ENCODE data around the gene DISC1. TPM values are rescaled to one million over a fixed set of nuclear protein-coding genes. Genes with fewer than 3 reads are reported as not detected.
"Not testable (repeated sequence)": the region's sequence is repeated elsewhere in the genome, so short reads cannot be mapped to it uniquely, and the experiment has no call there.

DISC1 gene
- total and polyA plus RNA-seq, 2 experiments from 2014 or later, result 6.5 to 11.5 TPM

DNA sequence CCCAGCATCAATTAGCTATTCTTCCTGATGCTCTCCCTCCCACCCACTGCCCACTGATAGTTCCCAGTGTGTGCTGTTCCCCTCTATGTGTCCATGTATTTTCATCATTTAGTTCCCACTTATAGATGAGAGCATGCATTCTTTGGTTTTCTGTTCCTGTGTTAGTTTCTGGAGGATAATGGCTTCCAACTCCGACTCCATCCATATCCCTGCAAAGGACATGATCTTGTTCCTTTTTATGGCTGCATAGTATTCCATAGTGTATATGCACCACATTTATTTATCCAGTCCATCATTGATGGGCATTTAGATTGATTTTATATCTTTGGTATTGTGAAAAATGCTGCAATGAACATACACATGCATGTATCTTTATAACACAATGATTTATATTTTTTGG is 30.2 kb downstream of the DISC1 start:
- TF ChIP-seq, protein P1, sequence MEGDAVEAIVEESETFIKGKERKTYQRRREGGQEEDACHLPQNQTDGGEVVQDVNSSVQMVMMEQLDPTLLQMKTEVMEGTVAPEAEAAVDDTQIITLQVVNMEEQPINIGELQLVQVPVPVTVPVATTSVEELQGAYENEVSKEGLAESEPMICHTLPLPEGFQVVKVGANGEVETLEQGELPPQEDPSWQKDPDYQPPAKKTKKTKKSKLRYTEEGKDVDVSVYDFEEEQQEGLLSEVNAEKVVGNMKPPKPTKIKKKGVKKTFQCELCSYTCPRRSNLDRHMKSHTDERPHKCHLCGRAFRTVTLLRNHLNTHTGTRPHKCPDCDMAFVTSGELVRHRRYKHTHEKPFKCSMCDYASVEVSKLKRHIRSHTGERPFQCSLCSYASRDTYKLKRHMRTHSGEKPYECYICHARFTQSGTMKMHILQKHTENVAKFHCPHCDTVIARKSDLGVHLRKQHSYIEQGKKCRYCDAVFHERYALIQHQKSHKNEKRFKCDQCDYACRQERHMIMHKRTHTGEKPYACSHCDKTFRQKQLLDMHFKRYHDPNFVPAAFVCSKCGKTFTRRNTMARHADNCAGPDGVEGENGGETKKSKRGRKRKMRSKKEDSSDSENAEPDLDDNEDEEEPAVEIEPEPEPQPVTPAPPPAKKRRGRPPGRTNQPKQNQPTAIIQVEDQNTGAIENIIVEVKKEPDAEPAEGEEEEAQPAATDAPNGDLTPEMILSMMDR (IDR thresholded peaks at IDR 0.05; ENCODE audit: low read depth, low read length), result no peak
- H3K4me1 ChIP-seq (ENCODE audit: low read depth), result no peaks in the 10 kb centered on the region
- H3K27me3 ChIP-seq, result no peaks in the 10 kb centered on the region
- no peaks in the 10 kb centered on the region for H3K9me3 ChIP-seq (ENCODE audit: low read depth)
- H3K4me3 ChIP-seq, result no peak overlapping the region
- no peak for DNase-seq (ENCODE audit: low read depth in 1 of 2, low spot score in 1 of 2)
- H3K36me3 ChIP-seq, result no peaks in the 10 kb centered on the region
- no peak overlapping the region for H3K27ac ChIP-seq

DNA sequence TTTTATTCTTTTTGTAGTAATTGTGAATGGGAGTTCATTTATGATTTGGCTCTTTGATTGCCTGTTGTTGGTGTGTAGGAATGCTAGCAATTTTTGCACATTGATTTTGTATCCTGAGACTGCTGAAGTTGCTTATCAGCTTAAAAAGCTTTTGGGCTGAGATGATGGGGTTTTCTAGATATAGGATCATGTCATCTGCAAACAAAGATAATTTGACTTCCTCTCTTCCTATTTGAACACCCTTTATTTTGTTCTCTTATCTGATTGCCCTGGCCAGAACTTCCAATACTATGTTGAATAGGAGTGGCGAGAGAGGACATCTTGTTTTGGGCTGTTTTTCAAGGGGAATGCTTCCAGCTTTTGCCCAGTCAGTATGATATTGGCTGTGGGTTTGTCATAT is 31.6 kb downstream of the DISC1 start:
- not testable (repeated sequence) for H3K36me3 ChIP-seq; H3K27ac ChIP-seq; DNase-seq (ENCODE audit: low read depth in 1 of 2, low spot score in 1 of 2); H3K27me3 ChIP-seq; H3K4me1 ChIP-seq (ENCODE audit: low read depth); H3K9me3 ChIP-seq (ENCODE audit: low read depth); H3K4me3 ChIP-seq

DNA sequence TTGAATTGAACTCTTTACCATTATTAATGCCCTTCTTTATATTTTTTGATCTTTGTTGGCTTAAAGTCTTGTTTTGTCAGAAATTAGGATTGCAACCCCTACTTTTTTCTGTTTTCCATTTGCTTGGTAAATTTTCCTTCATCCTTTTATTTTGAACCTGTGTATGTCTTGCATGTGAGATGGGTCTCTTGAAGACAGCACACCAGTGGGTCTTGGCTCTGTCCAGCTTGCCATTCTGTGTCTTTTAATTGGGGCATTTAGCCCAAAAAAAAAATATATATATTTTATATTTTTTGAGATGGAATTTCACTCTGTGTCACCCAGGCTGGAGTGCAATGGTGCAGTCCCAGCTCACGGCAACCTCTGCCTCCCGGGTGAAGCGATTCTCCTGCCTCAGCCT is 33.6 kb downstream of the DISC1 start:
- Histone ChIP-seq H3K9me3 (ENCODE audit: low read depth) (no peaks in the 10 kb centered on the region), H3K27me3 (no peaks in the 10 kb centered on the region), H3K4me3 (no peak overlapping the region), H3K36me3 (no peaks in the 10 kb centered on the region), H3K27ac (no peak overlapping the region), H3K4me1 (ENCODE audit: low read depth) (no peaks in the 10 kb centered on the region)
- DNase-seq (ENCODE audit: low read depth in 1 of 2, low spot score in 1 of 2), result no peak
- TF ChIP-seq, protein P1 (IDR thresholded peaks at IDR 0.05; ENCODE audit: low read depth, low read length), result no peak

DNA sequence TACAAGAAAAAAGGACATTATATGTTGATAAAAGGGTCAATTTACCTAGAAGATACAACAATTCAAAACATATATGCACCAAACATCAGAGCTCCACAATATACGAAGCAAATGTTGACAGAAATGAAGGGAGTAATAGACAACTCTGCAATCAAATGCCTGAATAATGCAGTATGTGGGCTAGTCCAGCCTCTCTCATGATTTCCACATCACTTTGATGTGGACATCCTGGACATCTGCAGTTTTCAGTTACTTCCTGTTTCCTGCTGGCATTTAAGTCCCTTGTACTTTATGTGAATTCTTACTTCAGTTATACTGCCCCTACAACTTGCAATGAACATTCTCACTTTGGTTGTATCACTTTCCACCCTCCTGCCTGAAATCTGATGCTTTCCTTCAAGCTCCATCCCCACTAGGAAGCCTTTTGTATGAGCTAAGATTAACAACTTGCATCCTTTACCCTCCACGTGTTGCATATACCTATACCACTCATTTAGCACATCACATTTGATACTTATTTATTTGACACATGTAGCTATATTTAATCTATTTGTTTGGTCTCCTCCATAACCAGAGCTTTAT is 36.7 kb downstream of the DISC1 start:
- Histone ChIP-seq H3K27me3 (no peaks in the 10 kb centered on the region), H3K36me3 (no peaks in the 10 kb centered on the region), H3K27ac (no peak overlapping the region), H3K9me3 (ENCODE audit: low read depth) (no peaks in the 10 kb centered on the region), H3K4me3 (no peak overlapping the region), H3K4me1 (ENCODE audit: low read depth) (peaks cover 13% of the 10 kb centered on the region)
- TF ChIP-seq, protein P1 (IDR thresholded peaks at IDR 0.05; ENCODE audit: low read depth, low read length), result no peak
- peak in 1 of 2 donors; percentile 42 for DNase-seq (ENCODE audit: low read depth in 1 of 2, low spot score in 1 of 2)

DNA sequence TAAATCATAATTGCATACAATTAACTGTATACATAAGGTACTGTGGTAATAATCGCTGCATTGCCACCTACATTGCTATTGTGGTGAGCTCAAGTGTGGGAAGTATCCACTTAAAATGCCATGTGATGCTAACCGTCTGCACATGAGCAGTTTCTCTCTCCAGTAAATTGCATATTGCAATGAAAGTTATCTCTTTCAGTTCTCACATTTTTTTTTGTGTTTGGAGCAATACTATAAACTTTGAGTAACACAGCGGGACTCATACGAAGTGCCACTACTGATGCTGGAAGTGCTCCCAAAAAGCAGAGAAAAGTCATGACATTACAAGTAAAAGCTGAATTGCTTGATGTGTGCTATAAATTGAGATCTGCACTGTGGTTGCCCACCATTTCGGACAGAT is 38.5 kb downstream of the DISC1 start:
- no peaks in the 10 kb centered on the region for H3K9me3 ChIP-seq (ENCODE audit: low read depth)
- peaks cover 13% of the 10 kb centered on the region for H3K4me1 ChIP-seq (ENCODE audit: low read depth)
- H3K36me3 ChIP-seq, result no peaks in the 10 kb centered on the region
- H3K27ac ChIP-seq, result no peak overlapping the region
- TF ChIP-seq, protein P1 (IDR thresholded peaks at IDR 0.05; ENCODE audit: low read depth, low read length), result no peak
- H3K27me3 ChIP-seq, result no peaks in the 10 kb centered on the region
- no peak overlapping the region for H3K4me3 ChIP-seq
- peak in 1 of 2 donors; percentile 7 for DNase-seq (ENCODE audit: low read depth in 1 of 2, low spot score in 1 of 2)

DNA sequence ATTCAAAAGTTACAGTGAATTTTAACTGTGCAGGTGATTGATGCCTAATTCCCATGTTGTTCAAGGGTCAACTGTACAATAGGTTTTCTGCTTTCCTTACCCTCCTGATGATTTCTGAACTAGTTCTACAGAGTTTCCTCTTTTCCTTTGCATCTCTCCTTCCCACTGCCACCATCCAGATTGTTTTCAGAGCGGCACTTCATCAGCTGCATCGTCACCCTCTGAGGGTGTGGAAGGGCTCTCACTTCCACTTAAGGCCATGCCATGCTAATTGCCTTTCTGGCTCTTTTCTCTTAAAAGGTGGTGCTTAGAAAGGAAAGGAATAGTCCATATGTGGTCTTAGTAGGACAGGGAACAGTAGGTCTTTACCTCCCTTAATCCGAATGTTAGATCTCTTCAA is 39.1 kb downstream of the DISC1 start:
- TF ChIP-seq, protein P1 (IDR thresholded peaks at IDR 0.05; ENCODE audit: low read depth, low read length), result no peak
- Histone ChIP-seq H3K27ac (no peak overlapping the region), H3K9me3 (ENCODE audit: low read depth) (no peaks in the 10 kb centered on the region), H3K4me3 (no peak overlapping the region), H3K36me3 (no peaks in the 10 kb centered on the region), H3K27me3 (no peaks in the 10 kb centered on the region), H3K4me1 (ENCODE audit: low read depth) (peaks cover 13% of the 10 kb centered on the region)
- no peak for DNase-seq (ENCODE audit: low read depth in 1 of 2, low spot score in 1 of 2)
